HG02571 (cell line): ENCODE measurements around the gene SDCBP2.
A peak's percentile ranks its signal among the peaks of the same experiment; 100 is the strongest.

Experiments
- ATAC-seq: cut with Tn5 transposase; IDR thresholded peaks from one replicate; pipeline ENCODE4 v1.9.1; 2021; ENCODE audit warnings: mild to moderate bottlenecking, moderate library complexity; ENCODE audit not compliant: unreplicated experiment

The SDCBP2 gene

GRCh38 chr20:1331801-1332453, 3.0 kb upstream of the SDCBP2 start:
- no peak for ATAC-seq

GRCh38 chr20:1331101-1331500, 2.2 kb upstream of the SDCBP2 start:
- no peak for ATAC-seq

DNA sequence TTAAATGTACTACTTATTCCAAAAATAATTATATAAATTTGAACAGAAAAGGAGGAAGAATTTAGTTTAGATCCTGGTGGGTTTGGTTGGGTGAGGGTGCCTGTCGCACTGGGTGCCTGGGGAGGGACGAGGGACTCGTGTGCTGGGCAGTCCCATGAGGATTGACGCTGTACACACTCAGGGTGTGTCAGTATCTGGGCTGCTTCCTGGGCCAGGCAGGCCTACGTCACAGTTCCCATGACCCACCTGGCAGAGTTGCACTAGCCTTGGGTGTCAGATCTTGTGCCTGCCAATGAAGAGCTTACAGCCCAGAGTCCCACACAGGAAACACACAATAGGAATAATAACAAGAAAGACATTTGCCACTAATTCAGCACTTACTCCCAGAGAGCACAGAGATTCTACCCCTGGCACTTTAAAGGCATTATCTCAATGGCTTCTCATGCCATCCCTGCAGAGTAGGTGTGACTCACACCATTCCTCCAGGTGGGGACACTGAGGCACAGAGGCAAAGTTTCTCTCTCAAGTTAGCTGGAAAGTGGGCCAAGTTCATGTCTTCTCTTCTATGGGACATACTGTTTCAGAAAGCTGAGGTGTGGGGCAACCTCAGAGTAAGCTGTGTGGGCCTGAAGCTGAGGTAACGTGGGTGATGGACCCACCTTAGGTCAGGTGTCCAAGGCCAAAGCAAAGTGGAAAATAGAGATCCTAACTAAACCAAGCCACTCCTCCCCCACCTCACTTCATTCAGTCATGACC, 1.3 kb upstream of the SDCBP2 start:
- ATAC-seq: no peak

DNA sequence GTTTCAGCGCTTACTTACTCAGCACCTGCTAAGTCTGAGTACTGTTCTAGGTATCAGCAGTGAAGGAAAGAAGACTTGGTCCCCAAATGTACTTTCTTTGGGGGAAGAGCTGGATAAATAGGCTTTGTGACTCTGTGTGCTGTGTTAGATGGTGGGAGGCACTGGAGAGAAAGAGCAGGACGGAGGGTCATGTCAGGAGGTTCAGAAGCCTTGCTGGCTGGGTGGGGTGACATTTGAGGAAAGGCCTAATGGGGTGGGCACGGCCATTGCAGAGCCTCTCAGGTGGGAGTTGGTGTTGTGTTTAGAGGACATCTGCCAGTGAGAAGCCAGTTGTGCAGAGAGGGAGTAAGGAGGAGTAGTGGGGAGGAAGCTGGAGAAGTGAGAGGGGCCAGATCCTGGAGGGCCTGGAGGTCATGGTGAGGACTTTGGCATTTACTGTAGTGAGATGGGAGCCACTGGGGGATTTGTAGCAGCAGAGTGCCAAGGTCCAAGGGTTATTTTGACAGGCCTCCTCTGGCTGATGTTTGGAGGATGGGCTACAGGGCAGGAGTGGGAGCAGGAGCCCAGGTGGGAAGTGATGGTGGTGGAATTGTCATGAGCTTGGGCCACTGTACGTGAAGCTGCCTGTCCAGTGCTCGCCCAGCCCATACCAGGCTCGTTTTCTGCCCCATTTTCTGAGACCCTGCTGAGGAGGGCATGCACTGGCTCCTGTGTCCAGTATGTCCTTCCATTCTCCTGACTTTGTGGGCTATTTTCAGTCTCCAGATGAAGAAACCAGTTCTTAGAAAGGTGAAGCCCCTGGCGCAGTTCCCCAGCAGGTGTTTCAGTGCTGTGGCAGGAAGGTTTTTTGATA, 886 bp downstream of the SDCBP2 start:
- ATAC-seq: no peak

DNA sequence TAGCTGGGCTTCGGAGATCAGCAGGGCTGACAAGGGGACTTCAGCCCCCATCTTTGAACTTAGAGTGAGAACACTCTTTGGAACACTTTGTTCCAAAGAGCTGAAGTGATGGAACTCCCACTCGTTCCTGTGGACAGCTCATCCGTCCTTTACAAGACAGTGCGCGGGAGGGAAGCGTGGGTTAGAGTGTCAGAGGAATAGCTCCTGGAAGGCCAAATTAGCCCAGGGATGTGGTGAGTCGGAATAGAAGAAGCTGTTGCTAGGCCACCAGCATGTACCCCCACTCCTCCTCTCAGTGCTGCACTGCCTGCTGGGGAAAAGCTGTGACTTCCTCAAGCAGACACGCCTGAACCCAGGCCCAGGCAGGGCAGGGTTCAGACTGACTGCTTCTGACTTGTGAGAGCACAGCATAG, 1.7 kb downstream of the SDCBP2 start:
- no peak for ATAC-seq

DNA sequence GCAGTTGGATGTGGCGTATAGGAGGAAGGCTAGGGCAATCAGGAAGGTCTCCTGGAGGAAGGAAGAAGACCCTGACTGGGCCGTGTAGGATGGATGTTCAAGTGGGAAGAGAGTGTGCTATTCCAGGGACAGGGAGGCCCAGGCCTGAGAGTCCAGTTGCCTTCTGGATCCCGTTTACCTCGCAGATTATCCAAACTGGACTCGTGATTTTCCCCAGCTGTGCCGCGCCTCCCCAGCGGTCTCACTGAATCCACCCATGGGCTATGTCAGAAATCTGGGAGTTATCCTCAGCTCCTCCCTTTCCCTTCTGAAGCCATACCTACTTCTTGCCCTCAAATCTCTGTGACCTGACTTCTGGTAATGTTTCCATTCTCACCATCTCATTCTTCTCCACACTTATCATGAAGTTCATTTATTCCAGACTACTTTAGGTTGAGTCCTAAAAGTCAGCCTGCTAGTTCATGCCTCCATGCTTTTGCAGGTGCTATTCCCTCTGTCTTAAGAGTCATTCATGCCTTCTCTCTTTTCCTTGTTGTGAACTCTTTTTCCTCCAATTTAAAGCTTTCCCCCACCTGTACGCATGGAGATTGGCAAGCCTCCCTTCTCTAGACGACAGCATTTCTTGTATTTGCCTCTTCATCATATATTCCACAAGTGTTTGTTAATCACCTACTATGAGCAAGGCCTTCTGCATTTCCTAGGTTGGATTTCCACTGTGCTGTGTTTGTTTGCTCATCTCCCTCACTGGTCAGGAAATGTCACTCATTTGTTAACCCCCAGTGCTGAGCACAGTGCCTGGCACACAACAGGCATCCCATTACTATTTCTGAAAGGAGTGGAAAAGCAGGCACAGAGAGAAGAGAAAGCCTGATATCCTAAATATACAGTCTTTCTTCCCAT, 2.7 kb downstream of the SDCBP2 start:
- ATAC-seq: no peak

- ATAC-seq: peak; percentile 86
These were observed 3.5 kb downstream of the SDCBP2 start for GRCh38 chr20:1325173-1326030.

GRCh38 chr20:1324598-1325172, 4.3 kb downstream of the SDCBP2 start:
- ATAC-seq: no peak

GRCh38 chr20:1323830-1324597, 4.9 kb downstream of the SDCBP2 start:
- no peak for ATAC-seq

DNA sequence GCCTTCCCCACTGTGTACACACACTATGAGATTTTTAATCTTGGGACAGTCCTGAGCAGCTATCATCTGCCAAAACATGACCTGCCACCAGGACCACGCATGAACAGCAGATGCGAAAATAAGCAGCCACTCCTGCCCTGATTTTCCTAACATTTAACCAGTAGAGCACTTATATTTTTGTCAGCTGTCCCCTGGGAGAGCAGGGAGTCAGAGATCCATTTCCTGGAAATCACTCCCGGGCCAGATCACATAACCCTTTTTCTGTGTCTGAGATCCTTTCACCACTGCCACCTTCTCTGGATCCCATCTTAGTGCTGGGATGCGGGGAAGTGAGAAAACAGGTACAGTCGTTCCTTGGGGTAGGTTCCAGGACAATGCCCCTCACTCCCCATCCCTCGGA, 5.7 kb downstream of the SDCBP2 start:
- ATAC-seq: no peak

DNA sequence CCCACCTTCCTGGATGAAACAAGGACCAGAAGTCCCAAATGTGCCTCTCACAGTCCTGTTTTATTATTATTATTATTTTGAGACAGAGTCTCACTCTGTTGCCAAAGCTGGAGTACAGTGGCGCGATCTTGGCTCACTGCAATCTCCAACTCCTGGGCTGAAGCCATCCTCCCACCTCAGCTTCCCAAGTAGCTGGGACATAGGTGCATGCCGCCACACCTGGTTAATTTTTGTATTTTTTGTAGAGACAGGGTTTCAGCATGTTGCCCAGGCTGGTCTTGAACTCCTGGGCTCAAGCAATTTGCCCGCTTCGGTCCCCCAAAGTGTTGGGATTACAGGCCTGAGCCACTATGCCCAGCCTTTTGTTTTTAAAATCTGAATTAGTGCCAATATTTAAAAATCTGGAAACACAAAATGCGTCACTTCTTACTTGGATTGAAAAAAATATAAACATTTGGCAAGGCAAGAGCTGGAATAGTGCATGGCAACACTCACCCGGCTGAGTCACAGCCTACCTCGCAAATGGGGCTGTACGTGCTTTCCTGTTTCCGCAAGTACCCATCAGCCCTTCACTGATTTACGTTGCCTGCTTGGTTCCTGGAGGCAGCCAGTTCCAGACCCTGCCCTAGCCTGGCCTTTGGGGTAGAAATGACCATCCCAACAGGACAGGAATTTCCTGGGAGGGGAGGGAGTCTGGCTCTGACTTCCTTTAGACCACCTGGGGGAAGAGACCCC, 6.3 kb downstream of the SDCBP2 start:
- ATAC-seq: no peak

DNA sequence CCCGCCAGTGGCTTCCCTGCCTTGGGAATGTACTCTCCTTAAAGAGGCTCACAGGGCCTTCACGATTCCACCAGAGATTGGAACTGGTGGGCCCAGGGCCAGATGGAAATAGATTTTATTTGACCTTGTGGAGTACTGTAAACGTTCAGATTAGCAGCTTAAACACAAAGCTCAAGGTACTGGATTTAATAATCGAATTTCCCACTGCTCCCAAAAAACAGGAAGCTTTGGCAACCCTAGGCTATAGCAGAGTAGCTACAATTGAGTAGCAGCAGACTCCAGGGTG, 7.3 kb downstream of the SDCBP2 start:
- ATAC-seq: no peak

DNA sequence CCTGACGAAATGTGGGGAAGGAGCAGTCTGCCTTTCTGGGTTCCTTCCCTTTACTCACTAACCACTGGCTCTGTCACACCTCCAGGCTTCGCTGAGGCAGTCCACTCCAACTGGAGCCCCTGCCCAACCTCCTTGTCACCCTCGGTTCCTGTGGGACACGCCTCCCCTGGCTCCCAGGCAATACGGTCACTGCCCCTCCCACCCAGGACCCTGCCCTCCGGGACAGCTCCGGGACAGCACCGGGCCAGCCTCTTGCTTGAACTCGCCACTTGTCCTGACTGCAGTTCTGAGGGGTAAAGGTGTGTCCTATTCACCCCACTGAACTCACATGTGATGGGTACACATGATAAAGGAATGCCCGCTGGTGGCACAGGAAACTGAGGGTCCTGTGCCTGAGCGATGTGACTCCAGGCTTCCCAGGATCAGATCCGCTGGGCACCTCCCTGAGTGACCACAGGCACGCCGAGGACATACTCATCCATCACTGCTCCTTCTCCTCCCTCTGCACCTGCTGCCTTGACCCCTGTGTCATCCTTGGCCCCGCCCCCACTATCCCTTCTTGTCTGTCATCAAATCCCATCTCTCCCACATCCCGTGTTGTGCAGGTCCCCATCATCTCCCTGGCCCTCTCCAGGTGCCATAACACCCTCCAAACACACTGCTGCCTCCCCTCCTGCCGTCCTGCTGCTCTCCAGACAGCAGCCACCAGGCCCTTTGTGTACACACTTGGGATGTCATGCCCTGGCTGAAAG, 7.9 kb downstream of the SDCBP2 start:
- ATAC-seq: no peak

DNA sequence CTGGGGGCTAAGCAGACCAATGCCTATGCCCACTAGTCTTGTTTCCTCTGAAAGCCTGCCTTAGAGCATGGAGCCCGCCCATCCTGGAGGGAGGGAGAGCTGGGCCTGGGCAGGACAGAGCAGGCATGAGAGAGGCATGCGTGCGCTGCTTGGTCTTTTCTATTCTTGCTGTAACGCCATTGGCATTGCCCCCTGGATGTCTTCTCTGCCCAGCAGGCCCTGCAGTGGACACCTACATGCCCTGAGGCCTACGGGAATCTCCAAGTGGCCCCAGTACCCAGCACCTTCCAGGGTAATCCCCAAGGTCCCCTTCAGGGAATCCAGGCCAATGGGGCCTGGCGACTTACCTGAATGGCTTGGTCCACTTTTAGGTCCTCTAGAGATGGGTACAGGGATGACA, 8.9 kb downstream of the SDCBP2 start:
- ATAC-seq: no peak

- no peak for ATAC-seq
These were observed 9.5 kb downstream of the SDCBP2 start for GRCh38 chr20:1319462-1319861.

DNA sequence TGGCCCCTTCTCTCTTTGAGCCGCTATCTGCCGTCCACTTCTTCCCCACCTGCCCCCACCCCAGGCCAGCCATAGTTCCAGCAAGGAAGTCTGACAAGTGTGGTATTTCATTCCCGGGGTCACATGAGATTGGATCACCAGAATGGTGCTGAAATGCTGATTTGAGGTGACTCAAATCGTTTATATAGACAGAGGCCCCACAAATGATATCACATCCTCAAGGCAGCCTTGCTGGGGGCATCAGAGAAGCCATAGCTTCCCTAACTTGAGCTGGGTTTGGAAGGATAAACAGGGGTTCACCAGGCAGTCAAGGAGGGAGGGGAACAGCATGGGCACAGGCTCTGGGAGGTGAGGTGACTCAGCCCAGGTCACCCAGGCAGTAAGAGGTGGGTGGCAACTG, 9.9 kb downstream of the SDCBP2 start:
- ATAC-seq: no peak

DNA sequence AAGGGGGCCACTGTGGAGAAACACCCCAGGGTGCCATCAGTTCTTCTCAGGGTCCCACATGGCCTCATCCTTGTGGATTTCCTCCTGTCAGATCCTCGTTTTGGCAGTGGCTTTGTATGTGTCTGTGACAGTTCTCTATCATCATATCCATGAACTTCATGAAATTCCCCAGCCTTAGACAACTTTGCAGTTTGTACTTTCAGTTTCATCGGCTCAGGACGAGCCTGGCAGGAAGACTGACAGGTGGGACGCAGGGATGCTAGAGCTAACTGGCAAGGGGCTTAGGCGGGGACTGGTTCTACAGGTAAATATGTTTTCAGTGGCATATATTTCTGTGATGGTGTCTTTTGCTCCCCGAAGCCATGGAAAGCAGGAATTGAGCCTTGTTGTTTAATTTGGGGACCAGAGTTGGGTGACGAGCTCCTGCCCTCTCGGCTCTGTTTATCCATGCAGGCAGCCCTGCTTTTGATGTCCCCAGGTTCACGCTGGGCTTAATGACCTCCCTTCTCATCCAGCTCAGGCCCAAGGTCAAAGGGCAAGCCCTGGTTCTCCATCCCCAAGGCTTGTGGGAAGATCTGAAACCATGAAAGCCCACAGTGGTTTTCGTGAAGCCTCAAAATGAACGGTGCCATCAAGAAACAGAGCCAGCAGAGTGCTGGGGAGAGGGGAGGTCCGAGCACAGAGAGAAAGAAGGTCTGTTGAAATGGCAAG, 11.2 kb downstream of the SDCBP2 start:
- ATAC-seq: no peak
